GM18502 (cell line): Measurements from ENCODE around the gene KCNAB1.
"Not testable (repeated sequence)": the region's sequence is repeated elsewhere in the genome, so short reads cannot be mapped to it uniquely, and the experiment has no call there.

Source experiments
- ATAC-seq: cut with Tn5 transposase; IDR thresholded peaks from one replicate; pipeline ENCODE4 v1.9.1; 2021; ENCODE audit warnings: mild to moderate bottlenecking; ENCODE audit not compliant: unreplicated experiment, poor library complexity

KCNAB1 gene

GRCh38 chr3:156172536-156172935, 52.2 kb downstream of the KCNAB1 start:
- no peak for ATAC-seq

DNA sequence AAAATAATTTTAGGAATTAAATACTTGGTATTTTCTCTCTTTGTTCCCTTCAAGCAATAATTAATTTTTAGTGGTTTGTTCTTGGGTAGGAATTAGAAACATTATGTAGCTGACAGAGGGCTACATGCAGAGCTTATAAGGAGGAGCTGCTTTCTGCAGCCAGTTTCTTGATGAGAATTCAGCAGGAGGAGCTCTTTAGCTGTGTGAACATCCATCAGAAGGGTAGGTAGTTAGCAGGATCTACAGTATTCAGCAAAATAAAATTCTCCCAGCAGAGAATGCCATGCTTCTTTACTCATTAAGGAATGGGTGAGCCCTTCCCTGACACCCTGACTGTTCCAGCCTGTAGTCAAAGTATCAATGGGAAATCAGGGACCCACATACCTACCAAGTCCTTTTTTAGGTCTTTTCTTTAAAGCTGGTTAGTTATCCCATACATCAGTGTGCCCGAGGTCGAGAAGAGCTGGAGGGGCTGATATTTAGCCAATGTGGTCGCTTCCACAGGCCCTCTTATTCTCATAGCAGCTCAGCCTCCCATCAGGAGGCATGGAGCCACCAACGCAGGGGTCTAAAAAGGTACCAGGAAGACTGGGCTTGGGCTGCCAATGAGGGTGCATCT, 54.0 kb downstream of the KCNAB1 start:
- no peak for ATAC-seq

- no peak for ATAC-seq
These were observed 55.2 kb downstream of the KCNAB1 start for GRCh38 chr3:156175570-156175969.

GRCh38 chr3:156176048-156176447, 55.7 kb downstream of the KCNAB1 start:
- no peak for ATAC-seq

DNA sequence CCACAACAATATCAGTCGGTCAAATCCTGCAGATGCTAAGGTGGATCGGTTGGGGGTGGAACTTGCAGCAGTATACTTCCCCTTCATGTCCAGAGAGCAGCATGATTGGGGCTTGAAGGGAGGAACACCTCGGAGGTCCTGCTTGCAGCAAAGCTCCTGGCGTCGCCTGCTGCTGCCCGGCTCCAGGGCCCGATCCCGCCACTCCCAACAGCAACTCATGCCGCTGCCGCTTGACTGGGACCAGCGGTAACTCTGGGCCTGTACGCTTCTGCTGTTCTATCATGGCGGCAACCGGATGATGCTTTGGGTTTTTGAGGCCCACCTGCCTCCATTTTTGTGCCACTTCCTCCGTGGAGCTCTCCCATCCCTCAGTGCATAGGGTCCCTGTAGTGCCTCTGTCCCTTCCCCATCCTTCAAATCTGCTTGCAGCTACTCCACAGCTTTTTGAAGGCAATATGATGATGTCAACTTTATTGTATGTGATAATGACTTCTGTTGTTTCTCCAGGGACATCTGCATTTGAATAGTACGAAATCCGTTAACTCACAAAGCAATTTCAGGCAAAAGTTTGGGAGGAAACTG, 56.3 kb downstream of the KCNAB1 start:
- ATAC-seq, result no peak

- ATAC-seq, result no peak
These were observed 59.7 kb downstream of the KCNAB1 start for GRCh38 chr3:156180077-156180476.

- ATAC-seq, result no peak
These were observed 61.1 kb downstream of the KCNAB1 start for GRCh38 chr3:156181509-156181908.

DNA sequence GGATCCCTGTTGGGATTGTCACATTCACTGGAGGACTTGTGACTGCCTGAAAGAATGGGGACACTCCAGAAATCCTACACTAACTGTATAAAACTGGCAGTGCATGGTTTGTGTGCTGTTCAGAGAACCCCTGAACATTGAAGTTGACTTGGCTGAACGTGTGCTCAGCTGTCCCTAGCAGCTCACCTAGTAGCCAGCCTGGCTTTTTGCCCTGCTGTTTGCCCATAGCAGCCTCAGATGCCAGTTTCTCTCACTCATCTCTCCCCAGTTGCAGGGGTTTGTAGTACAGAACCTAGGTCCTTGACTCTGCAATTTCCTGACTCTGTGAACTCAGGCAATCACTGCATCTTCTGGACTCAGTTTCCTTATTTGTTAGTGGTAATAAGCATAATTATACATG, 63.0 kb downstream of the KCNAB1 start:
- ATAC-seq, result no peak

DNA sequence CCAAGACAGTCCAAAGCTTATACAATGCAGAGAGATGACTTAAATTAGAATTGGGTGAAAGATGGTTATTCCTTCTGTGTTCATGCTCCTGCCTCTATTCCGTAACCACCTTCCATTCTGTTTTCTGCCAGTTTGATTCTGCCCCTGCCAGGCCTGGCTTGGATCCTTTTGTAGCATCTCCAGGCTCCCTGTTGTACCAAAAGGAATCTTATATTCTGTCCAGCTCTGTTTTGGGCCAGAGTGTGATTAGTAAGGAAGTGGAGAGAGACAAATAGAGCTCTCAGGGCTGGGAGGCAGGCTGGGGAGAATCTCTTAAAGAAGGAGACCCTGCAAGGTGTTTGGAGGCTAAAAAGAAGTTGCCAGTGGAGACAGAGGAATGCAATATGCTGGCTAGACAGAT, 63.8 kb downstream of the KCNAB1 start:
- ATAC-seq, result no peak

DNA sequence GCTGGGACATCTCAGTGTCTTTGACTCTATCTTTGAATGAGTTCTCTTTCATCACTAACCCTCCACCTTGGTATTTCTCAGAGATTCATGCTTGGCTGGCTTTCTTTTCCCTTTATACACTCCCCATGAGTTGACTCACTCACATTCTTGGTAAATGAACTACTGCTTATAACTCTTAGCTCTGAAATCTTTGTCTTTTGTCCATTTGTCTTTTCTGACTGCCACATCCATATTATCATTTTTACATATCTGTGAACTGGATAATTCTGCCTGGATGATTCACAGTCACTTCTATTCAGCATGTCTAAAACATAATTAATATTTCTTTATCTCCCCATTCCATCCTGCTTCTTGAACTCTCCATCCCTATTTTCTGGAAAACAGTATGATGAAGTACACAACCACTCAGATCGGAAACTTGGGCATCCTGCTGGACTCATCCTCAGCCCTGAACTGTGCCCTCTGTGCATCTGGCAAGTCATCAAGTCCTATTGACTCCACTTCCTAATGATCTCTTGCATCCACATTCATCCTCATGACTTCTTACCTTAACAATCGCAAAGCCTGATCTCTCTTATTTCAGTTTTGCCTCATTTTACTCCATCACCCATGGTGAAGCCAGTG, 66.9 kb downstream of the KCNAB1 start:
- ATAC-seq, result no peak

DNA sequence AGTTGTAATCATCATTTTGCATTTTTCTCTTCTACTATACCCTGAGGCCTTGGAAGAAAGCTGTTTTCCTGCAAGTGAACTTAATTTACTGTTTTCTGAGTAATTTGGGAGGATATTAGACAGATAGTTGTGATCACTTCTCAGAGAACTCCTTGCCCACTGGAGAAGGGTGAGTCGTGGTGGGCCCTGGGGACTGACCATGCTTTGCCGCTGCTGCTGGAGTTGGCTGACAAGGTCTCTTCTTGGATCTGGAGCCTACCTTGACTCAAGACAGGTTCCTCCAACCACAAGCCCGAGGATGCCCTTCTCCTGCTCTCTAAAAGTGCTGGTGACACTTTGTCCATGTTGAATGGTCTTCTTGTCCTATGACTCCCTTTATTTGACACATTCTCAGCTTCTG, 68.4 kb downstream of the KCNAB1 start:
- ATAC-seq, result no peak

DNA sequence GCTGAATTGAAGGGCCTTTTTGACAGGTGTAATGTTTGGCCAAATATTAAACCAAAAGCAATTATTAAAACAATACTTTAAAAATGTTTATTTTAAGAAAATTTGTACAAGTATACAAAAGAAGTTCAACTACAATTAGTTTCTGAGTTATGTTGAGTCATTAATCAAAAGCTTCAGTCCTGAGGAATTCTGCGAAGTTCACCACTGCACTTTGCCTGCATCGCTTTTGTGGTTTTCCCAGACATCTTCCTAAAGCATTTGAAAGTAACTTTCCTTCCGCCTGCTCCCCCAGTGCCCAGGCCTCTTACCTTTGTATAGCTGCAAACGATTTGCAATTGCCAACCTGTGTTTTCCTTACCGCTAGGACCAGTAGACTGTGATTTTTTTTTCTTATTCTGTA, 69.5 kb downstream of the KCNAB1 start:
- ATAC-seq, result no peak

DNA sequence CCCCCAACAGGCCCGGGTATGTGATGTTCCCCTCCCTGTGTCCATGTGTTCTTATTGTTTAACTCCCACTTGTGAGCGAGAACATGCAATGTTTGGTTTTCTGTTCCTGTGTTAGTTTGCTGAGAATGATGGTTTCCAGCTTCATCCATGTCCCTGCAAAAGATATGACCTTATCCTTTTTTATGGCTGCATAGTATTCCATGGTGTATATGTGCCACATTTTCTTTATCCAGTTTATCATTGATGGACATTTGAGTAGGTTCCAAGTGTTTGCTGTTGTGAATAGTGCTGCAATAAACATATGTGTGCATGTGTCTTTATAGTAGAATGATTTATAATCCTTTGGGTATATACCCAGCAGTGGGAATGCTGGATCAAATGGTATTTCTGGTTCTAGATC, 74.6 kb downstream of the KCNAB1 start:
- not testable (repeated sequence) for ATAC-seq

DNA sequence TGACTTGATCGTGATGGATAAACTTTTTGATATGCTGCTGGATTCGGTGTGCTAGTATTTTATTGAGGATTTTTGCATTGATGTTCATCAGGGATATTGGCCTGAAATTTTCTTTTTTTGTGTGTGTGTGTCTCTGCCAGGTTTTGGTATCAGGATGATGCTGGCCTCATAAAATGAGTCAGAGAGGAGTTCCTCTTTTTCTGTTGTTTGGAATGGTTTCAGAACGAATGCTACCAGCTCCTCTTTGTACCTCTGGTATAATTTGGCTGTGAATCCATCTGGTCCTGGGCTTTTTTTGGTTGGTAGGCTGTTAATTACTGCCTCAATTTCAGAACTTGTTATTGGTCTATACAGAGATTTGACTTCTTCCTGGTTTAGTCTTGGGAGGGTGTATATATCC, 76.8 kb downstream of the KCNAB1 start:
- ATAC-seq, result not testable (repeated sequence)

DNA sequence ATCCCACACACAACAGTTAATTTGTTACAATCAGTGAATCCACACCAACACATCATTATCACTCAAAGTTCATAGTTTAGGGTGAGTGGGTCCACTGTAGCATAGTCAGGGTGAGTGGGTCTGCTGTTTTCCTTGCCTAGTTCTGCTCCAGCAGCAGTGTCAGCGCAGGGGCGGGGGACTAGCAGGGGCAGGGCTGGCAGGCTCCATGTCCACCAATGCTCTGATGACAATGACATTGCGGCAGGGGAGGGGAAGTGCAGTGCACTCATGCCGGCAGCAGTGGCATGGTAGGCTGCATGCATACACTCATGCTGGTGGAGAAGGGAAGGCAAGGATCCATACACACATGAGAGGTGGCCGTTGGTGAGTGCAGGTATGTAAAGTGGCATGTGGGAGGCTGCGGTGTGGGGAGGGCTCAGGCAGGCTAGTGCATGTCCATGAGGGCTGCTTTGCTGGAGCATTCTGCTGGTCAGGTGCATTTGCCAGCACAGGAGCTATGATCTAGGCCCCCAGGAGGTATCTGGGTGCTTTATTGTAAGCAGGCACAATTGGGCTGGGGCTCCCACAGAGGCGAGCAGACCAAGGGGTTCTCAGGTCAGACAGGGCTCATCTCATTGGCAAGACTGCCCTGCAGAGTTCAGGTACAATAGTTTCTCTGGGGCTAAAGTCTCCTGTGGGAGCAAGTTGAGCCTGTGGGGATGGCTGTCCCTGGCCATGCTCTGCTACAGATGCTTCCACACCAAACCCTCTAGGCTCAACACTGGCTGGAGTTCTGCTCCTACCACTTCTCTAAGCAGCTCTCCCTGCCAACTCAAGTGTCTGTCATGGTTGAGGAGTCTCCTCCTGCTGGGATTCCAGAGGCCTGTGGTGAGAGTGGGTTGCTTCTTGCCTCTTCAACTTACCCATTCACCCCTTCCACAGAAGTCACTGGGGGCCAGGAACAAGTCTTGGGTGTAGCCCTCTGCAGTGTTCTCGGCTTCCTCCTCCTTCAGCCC, 81.3 kb downstream of the KCNAB1 start:
- no peak for ATAC-seq

DNA sequence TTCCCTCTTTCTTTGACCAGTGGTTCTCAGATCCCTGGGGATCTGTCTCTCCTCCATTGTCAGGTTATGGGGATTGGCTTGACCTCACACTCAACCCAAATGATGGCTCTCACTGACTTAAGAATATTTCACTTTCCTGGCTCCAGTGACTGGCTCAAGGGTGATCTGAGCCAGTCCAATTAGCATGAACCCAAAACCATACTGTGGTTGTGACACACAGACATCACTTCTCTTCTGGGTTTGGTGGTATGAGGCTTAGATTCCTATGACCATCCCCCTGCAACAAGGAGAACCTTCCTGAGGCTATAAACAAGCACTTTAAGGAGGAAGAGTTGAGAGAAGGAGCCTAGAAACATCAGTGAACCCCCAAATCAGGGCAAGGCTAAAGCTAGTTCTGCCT, 85.8 kb downstream of the KCNAB1 start:
- ATAC-seq, result no peak

DNA sequence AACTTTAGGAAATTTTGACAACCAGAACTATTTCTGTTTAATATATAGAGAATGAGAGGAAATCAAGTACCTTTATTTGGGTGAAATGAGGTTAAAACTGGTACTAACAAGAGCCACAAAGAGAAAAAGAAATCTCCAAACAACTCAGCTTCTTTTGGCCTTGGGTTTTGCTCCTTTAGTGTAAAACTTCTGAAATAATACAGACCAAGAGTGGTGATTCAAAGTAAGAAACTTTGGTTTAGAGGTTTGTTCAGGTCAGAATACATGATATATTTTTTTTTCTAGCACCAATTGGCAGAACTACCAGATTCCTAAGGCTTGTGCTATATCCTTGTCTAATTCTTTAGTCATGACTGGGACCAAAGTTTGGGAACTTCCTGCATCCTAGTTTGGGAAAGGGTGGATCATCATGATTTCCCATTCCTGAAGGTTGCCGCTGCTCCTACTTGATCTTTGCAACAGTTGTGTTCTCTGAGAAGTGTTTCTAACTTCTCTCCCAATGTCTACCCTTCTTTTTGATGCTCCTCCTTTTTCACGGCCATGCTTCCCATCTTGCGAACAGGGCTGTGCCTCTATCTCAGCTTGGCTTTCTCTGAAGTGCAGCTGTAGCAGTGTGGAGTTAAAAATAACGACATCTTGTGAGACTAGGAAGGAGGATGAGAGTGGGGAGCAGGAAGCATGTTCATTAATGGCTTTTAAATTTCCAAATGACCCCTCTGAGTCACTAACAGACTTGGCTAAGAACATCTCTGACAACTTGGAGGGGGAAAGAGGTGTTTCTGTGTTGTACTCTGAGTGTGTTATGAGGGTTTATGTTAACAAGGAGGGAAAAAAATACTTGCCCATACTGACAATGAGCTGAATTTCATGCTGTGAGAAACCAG, 87.7 kb downstream of the KCNAB1 start:
- peak; percentile 65 for ATAC-seq

DNA sequence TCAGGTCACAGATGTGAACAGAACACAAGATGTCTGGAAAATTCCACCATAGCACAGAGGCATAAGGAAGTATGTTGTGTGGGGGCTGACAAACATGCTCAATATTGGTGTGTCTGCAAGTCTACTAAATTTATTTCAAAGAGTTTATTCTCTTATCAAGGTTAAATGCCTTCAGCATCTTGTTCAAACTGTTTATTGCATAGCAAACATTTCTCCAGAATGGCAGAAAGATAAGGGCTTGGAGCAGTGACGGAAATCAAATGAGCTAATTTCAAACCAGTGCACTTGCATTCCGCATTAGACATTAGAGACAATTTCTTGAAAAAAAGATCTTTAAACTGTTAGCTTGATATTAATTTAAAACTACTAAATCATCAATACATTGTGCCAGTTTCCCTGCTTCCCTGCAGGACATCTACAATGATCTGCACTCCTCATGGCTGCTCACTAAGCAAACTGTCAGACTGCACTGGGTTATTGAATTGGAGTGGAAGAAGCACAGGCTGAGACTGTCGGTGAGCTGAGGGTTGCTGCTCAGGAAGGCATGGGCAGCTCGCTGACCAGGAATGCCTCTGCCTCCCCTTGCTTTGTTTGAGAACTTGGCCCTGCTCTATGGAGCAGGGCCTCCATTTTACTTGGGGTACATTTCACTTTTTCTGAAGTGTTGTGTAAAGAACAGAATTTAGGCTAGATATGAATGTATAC, 89.4 kb downstream of the KCNAB1 start:
- ATAC-seq, result no peak

- ATAC-seq, result no peak
These were observed 91.2 kb downstream of the KCNAB1 start for GRCh38 chr3:156211583-156211982.
